Smooth muscle cell (in vitro differentiated cells): ENCODE data around the gene EXOC4. TPM values are rescaled to one million over a fixed set of nuclear protein-coding genes. Genes with fewer than 3 reads are reported as not detected.
A peak's percentile ranks its signal among the peaks of the same experiment; 100 is the strongest.

Experiments used
- DNase-seq: peaks from one replicate; lab custom pipeline; 2025; ENCODE audit not compliant: unreplicated experiment; lab: John Stamatoyannopoulos, UW
- H2AFZ ChIP-seq: fragments of 200-600 bp; sonication (generic); 2 replicates; pipeline ENCODE4 v1.6.0; 2016; ENCODE audit warnings: antibody characterized with exemption, low read depth, mild to moderate bottlenecking
- H3F3A ChIP-seq: fragments of 200-600 bp; sonication (generic); 2 replicates; pipeline ENCODE4 v1.6.0; 2017; ENCODE audit warnings: antibody characterized with exemption, low read depth
- H3K27ac ChIP-seq: fragments of 200-600 bp; sonication (generic); 2 replicates; pipeline ENCODE4 v1.5.1; 2016; ENCODE audit warnings: low read depth, mild to moderate bottlenecking
- H3K27me3 ChIP-seq: fragments of 200-600 bp; sonication (generic); 2 replicates; pipeline ENCODE4 v1.6.1; 2016; ENCODE audit warnings: low read depth, mild to moderate bottlenecking
- H3K36me3 ChIP-seq: fragments of 200-600 bp; sonication (generic); 2 replicates; pipeline ENCODE4 v1.5.1; 2016; ENCODE audit warnings: low read depth
- H3K4me1 ChIP-seq: fragments of 200-600 bp; sonication (generic); 2 replicates; pipeline ENCODE4 v1.5.1; 2016; ENCODE audit warnings: low read depth
- H3K4me2 ChIP-seq: fragments of 200-600 bp; sonication (generic); 2 replicates; pipeline ENCODE4 v1.6.0; 2016; ENCODE audit warnings: mild to moderate bottlenecking
- H3K4me3 ChIP-seq: fragments of 200-600 bp; sonication (generic); 2 replicates; pipeline ENCODE4 v1.5.1; 2016; ENCODE audit warnings: mild to moderate bottlenecking
- H3K79me2 ChIP-seq: fragments of 200-600 bp; sonication (generic); 2 replicates; pipeline ENCODE4 v1.6.0; 2016; ENCODE audit warnings: low read depth, mild to moderate bottlenecking
- H3K9ac ChIP-seq: fragments of 200-600 bp; sonication (generic); 2 replicates; pipeline ENCODE4 v1.6.0; 2016; ENCODE audit warnings: low read depth
- H3K9me3 ChIP-seq: fragments of 200-600 bp; sonication (generic); replicated peaks from 2 replicates; pipeline ENCODE4 v1.5.1; 2016; ENCODE audit warnings: low read depth
- H4K20me1 ChIP-seq: fragments of 200-600 bp; sonication (generic); 2 replicates; pipeline ENCODE4 v1.6.0; 2016; ENCODE audit warnings: low read depth
- WGBS: methylation state at CpG from one replicate; pipeline ENCODE4 v1.1.7; 2016; ENCODE audit warnings: low lambda C conversion rate; 5-methylcytosine and 5-hydroxymethylcytosine counted together
- polyA plus RNA-seq: library from polyadenylated mRNA; unstranded; fragments of >200 nt; fragmentation: Nextera tagmentation; extraction: Ambion mirVana; gene quantifications from 2 replicates; pipeline ENCODE4 v1.2.1, GENCODE V29; 2016
- total RNA-seq: library from RNA; depleted of rRNA; stranded (reverse); fragments of >200 nt; gene quantifications from 2 replicates; pipeline ENCODE4 v1.2.3, GENCODE V29; 2014
- TF ChIP-seq, protein P1 (sequence below): fragments of 200-600 bp; sonication (generic); IDR thresholded peaks from 2 replicates; pipeline ENCODE4 v1.5.1; 2017; ENCODE audit warnings: borderline replicate concordance, mild to moderate bottlenecking, antibody characterized with exemption; ENCODE audit not compliant: insufficient read depth, poor library complexity, severe bottlenecking

Gene EXOC4
- total and polyA plus RNA-seq, 2 experiments from 2014 or later: 21.5 to 47.1 TPM

- peaks cover 7% of the 10 kb centered on the region for H4K20me1 ChIP-seq
- no peaks in the 10 kb centered on the region for H3K4me1 ChIP-seq
- no peaks in the 10 kb centered on the region for H3K27me3 ChIP-seq
- no peaks in the 10 kb centered on the region for H3F3A ChIP-seq
- H3K27ac ChIP-seq: no peak overlapping the region
- TF ChIP-seq, protein P1, sequence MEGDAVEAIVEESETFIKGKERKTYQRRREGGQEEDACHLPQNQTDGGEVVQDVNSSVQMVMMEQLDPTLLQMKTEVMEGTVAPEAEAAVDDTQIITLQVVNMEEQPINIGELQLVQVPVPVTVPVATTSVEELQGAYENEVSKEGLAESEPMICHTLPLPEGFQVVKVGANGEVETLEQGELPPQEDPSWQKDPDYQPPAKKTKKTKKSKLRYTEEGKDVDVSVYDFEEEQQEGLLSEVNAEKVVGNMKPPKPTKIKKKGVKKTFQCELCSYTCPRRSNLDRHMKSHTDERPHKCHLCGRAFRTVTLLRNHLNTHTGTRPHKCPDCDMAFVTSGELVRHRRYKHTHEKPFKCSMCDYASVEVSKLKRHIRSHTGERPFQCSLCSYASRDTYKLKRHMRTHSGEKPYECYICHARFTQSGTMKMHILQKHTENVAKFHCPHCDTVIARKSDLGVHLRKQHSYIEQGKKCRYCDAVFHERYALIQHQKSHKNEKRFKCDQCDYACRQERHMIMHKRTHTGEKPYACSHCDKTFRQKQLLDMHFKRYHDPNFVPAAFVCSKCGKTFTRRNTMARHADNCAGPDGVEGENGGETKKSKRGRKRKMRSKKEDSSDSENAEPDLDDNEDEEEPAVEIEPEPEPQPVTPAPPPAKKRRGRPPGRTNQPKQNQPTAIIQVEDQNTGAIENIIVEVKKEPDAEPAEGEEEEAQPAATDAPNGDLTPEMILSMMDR: no peak
- no peaks in the 10 kb centered on the region for H3K9me3 ChIP-seq
- H3K36me3 ChIP-seq: no peaks in the 10 kb centered on the region
- no peak overlapping the region for H2AFZ ChIP-seq
- H3K4me3 ChIP-seq: no peak overlapping the region
- WGBS: 65% methylated on average over 3 of the region's 3 CpGs
- H3K79me2 ChIP-seq: no peaks in the 10 kb centered on the region
- no peak overlapping the region for H3K4me2 ChIP-seq
- H3K9ac ChIP-seq: no peak overlapping the region
- no peak for DNase-seq
These were observed 491.6 kb downstream of the EXOC4 start for GRCh38 chr7:133744451-133744850.

GRCh38 chr7:133746305-133746704 is 493.4 kb downstream of the EXOC4 start:
- no peaks in the 10 kb centered on the region for H3K79me2 ChIP-seq
- H3K27me3 ChIP-seq: no peaks in the 10 kb centered on the region
- WGBS: 85% methylated on average over 3 of the region's 3 CpGs
- TF ChIP-seq, protein P1: no peak
- H3K4me2 ChIP-seq: no peak overlapping the region
- no peaks in the 10 kb centered on the region for H3K36me3 ChIP-seq
- DNase-seq: no peak
- no peak overlapping the region for H3K4me3 ChIP-seq
- no peak overlapping the region for H2AFZ ChIP-seq
- peaks cover 7% of the 10 kb centered on the region for H4K20me1 ChIP-seq
- H3K9ac ChIP-seq: no peak overlapping the region
- H3F3A ChIP-seq: no peaks in the 10 kb centered on the region
- H3K9me3 ChIP-seq: no peaks in the 10 kb centered on the region
- H3K27ac ChIP-seq: peak overlapping the region; percentile 67
- no peaks in the 10 kb centered on the region for H3K4me1 ChIP-seq

DNA sequence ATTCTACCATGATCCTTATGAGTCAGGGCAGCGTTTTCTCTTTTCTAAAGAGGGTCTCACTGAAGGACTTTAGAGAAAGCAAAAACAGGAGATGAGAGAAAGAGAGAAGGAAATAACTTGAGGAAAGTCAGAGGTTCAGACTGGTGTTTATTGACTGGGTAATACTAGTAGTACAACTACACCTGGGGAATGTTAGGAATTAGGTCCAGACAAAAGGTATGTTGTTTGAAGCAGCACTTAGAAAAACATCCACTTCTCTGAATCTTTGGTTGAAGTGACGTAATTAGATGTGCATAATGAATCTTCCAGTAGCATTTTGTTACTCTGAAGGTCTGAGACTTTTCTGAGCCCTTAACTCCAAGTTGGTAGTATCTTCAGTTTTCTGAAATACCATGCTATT is 494.0 kb downstream of the EXOC4 start:
- no peaks in the 10 kb centered on the region for H3K79me2 ChIP-seq
- H3F3A ChIP-seq: no peaks in the 10 kb centered on the region
- WGBS: 39% methylated on average over 2 of the region's 2 CpGs
- H3K4me2 ChIP-seq: no peak overlapping the region
- H2AFZ ChIP-seq: no peak overlapping the region
- TF ChIP-seq, protein P1: no peak
- no peaks in the 10 kb centered on the region for H3K27me3 ChIP-seq
- H4K20me1 ChIP-seq: peaks cover 7% of the 10 kb centered on the region
- H3K27ac ChIP-seq: peak overlapping the region; percentile 67
- H3K9me3 ChIP-seq: no peaks in the 10 kb centered on the region
- H3K4me1 ChIP-seq: no peaks in the 10 kb centered on the region
- H3K4me3 ChIP-seq: no peak overlapping the region
- H3K9ac ChIP-seq: no peak overlapping the region
- H3K36me3 ChIP-seq: no peaks in the 10 kb centered on the region
- no peak for DNase-seq
